K562 (cell line): ENCODE data around the gene TMEM217. TPM values are rescaled to one million over a fixed set of nuclear protein-coding genes. Genes with fewer than 3 reads are reported as not detected.
A peak's percentile ranks its signal among the peaks of the same experiment; 100 is the strongest.

ENCODE experiments used
- BRF2 ChIP-seq: IDR thresholded peaks from 3 replicates; pipeline ENCODE4 v1.6.1; 2011; ENCODE audit warnings: borderline replicate concordance, mild to moderate bottlenecking; ENCODE audit not compliant: insufficient read length, insufficient read depth
- CHCHD3 ChIP-seq: fragments of 250-450 bp; sonication (Bioruptor Pico); IDR thresholded peaks from 2 replicates; pipeline ENCODE4 v2.1.2; 2022; ENCODE audit warnings: mild to moderate bottlenecking
- DPF2 ChIP-seq: fragments of 450-650 bp; IDR thresholded peaks from 2 replicates; pipeline ENCODE4 v1.6.1; 2016
- GTF2B ChIP-seq: IDR thresholded peaks from 2 replicates; pipeline ENCODE4 v1.6.1; 2011; ENCODE audit not compliant: insufficient read length; ENCODE audit errors: extremely low read depth
- MEF2D ChIP-seq: conservative IDR thresholded peaks from 2 replicates; pipeline ENCODE4 v1.6.1; 2016; ENCODE audit warnings: low read depth, missing genetic modification characterization, missing compliant biosample characterization
- NFE2L1 ChIP-seq: fragments of 450-650 bp; IDR thresholded peaks from 2 replicates; pipeline ENCODE4 v1.6.1; 2016; ENCODE audit warnings: missing genetic modification characterization, low read depth, mild to moderate bottlenecking, missing compliant biosample characterization, moderate library complexity, borderline replicate concordance
- OTX1 ChIP-seq: fragments of 450-650 bp; formaldehyde crosslinking; IDR thresholded peaks from 2 replicates; pipeline ENCODE4 v1.4.0; 2022; ENCODE audit warnings: mild to moderate bottlenecking
- PHTF2 ChIP-seq: fragments of 250-450 bp; sonication (Bioruptor Pico); IDR thresholded peaks from 2 replicates; pipeline ENCODE4 v1.5.0; 2021; ENCODE audit warnings: mild to moderate bottlenecking
- RCOR1 ChIP-seq, 2 experiments: IDR thresholded peaks; 2 replicates each; pipeline ENCODE4 v1.6.1; 2012; ENCODE audit warnings: low read depth in 2 of 2, low read length in 2 of 2, borderline replicate concordance in 1 of 2, improper control_type of control experiment in 1 of 2
- RNF219 ChIP-seq: fragments of 250-450 bp; sonication (Bioruptor Pico); IDR thresholded peaks from 2 replicates; pipeline ENCODE4 v1.5.0; 2022; ENCODE audit warnings: mild to moderate bottlenecking
- STAT6 ChIP-seq: sonication (generic); formaldehyde crosslinking; IDR thresholded peaks from 2 replicates; pipeline ENCODE4 v1.8.1; 2023; ENCODE audit warnings: mild to moderate bottlenecking, missing genetic modification reagents
- TARDBP ChIP-seq: fragments of 450-650 bp; IDR thresholded peaks from 2 replicates; pipeline ENCODE4 v1.6.1; 2016
- THAP12 ChIP-seq: fragments of 250-450 bp; sonication (Bioruptor Pico); IDR thresholded peaks from 2 replicates; pipeline ENCODE4 v1.9.0; 2021; ENCODE audit warnings: mild to moderate bottlenecking, inconsistent platforms
- polyA plus RNA-seq, 8 experiments: library from polyadenylated mRNA; depleted of rRNA in 4 of 8; stranded (reverse) in 5 of 8; unstranded in 3 of 8; fragments of >200 nt; fragmentation: Nextera tagmentation in 2 of 8; fragmentation: Illumina TruSeq in 1 of 8; extraction: Ambion mirVana in 2 of 8; extraction: Trizol in 1 of 8; gene quantifications; 2 replicates each; pipeline versions ENCODE4 v1.2.1 to v1.2.3, GENCODE V29; 2011 to 2014; ENCODE audit warnings: inconsistent platforms in 1 of 8, missing spikeins in 1 of 8
- total RNA-seq, 7 experiments: library from RNA; depleted of rRNA in 6 of 7; stranded (reverse); fragments of >200 nt in 6 of 7; fragmentation: Illumina TruSeq in 2 of 7; extraction: Trizol in 2 of 7; gene quantifications; 2 replicates each; pipeline versions ENCODE4 v1.2.1 to v1.2.3, GENCODE V29; 2011 to 2021; ENCODE audit warnings: low replicate concordance in 1 of 7

TMEM217 gene
- total and polyA plus RNA-seq, 9 of the 15 experiments (the other 6 are each of a cell fraction or from before 2014, with no cell fraction given), result 1.3 to 8.0 (median 1.9) TPM

- TF ChIP-seq BRF2 (no peak), PHTF2 (CRISPR knock-in tag) (no peak), RCOR1 (IDR thresholded peaks at IDR 0.05; ENCODE audit: borderline replicate concordance in 1 of 2, low read depth in 2 of 2, low read length in 2 of 2) (peak in 1 of 2 experiments; percentile 16; a peak in 1 of 4 replicates), CHCHD3 (no peak), GTF2B (no peak), TARDBP (no peak), THAP12 (no peak), OTX1 (CRISPR knock-in tag) (peak; percentile 92), MEF2D (peak; percentile 74), NFE2L1 (tag) (no peak), STAT6 (CRISPR knock-in tag) (no peak), DPF2 (peak; percentile 91), RNF219 (CRISPR knock-in tag) (no peak)
Observed at GRCh38 chr6:37204014-37204751, 53.8 kb downstream of the TMEM217 start (continued).
